GM12801 (cell line): ENCODE results near the gene RAD21L1.

Experiments
- CTCF ChIP-seq: IDR thresholded peaks from one replicate; pipeline ENCODE4 v1.5.1; 2011; ENCODE audit warnings: control low read depth; ENCODE audit not compliant: insufficient read length; ENCODE audit errors: extremely low read depth

Gene RAD21L1

DNA sequence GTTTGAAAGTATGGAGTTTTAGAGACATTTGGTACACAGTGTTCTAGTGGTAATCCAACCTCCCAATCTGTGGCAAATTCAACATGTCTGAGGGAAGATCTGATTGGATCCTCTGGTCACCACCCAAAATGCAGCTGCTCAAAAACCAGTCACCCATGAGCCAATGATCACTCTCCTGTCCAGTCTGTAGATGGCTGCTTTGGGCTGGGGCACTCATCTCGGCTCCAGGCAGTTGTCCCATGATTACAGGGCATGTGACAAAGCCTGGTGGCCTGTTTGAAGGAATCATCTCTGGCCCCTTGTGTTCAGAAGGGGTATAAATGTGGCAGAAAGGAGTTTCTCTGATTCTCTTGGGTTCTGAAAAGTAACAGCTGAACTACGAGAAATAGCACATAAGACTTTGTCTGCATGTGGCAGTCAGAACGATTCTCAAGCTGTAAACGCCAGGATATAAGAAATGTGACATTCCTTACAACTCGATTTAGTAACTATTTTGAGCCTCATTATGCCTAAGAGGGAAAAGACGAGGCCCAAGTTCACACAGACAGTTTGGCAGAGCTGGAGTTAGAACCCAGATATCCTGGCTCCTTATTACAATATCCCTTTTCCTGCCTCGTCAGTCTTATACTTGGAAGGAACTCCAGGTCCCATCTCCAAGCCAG, 26.5 kb upstream of the RAD21L1 start:
- no peak for TF ChIP-seq CTCF

DNA sequence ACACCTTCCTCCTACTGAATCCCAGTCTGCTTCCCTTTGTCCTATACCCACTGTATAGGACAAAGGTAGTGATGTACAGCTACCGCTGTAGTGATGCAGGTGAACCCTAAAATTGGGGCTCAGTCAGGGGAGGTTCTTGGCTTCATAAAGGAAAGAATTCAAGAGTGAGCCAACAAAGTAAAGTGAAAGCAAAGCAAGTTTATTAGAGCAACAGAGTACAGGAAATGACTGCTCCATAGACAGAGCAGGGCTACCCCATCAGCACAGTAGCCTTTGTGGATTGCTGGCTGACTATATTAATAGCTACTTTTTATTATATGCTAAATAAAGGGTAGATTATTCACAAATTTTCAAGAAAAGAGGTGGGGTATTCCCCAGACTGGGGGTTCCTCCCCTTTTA, 25.9 kb upstream of the RAD21L1 start:
- TF ChIP-seq CTCF, result no peak

DNA sequence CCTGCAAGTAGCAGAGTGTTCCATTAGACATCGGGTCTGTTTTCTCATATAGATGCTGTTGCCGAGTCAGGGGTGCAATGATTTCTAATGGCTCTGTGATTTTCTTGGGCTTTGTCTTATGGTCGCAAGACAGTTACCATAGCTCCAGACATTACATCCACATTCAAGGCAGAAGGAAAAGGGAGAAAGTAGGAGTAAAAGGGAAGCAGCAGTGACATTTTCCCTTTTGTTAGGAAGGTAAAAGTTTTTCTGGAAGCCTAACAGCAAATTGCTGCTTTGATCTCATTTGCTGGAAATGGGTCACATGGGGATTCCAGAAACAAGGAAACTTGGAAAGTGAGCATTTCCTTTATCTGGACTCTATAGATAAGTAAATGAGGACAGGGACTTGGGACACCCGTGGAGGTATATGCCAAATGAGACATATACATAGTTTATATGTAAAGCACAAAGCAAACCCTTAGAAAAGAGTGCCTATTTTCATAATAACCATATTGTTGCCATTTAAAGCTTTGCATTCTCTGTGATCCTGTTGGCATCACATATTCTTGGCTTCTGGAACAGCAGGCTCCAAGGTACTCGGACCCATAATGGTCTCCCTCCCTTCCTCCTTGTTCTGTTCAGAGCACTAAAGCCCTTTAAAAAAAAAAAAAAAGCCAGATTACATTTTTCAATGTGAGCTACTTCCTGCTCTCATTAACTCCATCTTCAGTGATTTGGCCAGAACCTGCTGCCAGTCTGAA, 22.9 kb upstream of the RAD21L1 start, which contains the start of gene C20orf202:
Gene C20orf202, plus strand, starts transcription at position 693 of the 743 bp plus-strand sequence. CDS start 132 bp downstream, outside the sequence.
- no peak for TF ChIP-seq CTCF

DNA sequence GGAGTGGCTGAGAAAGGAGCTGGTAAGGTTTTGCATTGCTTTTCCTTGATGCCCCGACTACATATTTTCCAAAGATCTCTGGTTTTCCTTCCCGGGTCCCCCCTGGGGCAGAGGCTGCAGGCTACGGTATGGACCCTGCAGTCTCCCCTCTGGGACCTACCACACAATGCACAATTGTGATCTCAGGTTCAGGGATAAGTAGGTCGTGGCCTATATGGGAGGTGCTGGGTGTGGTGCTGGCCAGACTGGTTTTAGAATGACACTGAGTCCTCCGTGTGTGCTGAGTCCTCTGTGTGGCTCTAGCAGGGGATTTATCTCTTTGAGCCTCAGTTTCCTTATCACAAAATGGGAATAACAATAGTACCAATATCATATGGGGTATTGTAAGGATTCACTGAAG, 22.2 kb upstream of the RAD21L1 start:
- no peak for TF ChIP-seq CTCF

GRCh38 chr20:1204113-1204512, 21.7 kb upstream of the RAD21L1 start:
- TF ChIP-seq CTCF, result no peak

GRCh38 chr20:1204576-1204975, 21.3 kb upstream of the RAD21L1 start:
- no peak for TF ChIP-seq CTCF

- TF ChIP-seq CTCF, result no peak
Observed at GRCh38 chr20:1205802-1206201, 20.0 kb upstream of the RAD21L1 start.
